RPMI7951 (cell line): ENCODE results near the gene WHRN. TPM values are rescaled to one million over a fixed set of nuclear protein-coding genes. Genes with fewer than 3 reads are reported as not detected.

ENCODE experiments used
- DNase-seq: peaks from one replicate; pipeline ENCODE4 v3.0.0-alpha.2; 2012; ENCODE audit warnings: low read depth
- total RNA-seq: library from RNA; depleted of rRNA; stranded (reverse); fragments of >200 nt; shearing (Covaris generic); gene quantifications from 2 replicates; pipeline ENCODE4 v1.2.3, GENCODE V29; 2014

The WHRN gene
- total RNA-seq, 1 experiment from 2014 or later = 1.7 TPM

DNA sequence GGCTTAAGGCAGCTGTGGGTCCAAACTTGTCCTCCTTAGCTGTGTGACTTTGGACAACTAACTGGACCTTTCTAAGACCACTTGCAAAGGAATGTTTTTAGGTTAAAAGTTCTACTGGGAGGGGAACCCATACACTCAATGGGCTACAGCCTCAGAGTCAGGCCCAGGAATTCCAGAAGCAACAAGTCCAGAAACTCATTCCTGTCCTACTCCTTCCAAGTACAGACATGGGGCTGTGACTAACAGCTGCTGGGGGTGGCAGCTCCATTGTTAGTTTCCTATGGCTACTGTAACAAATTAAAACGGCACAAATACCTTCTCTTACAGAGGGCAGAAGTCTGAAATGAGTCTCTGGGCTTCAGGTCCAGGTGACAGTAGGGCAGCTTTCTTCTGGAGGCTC is 105.1 kb downstream of the WHRN start:
- DNase-seq = no peak

- DNase-seq = no peak
Measured at GRCh38 chr9:114399381-114399780, 105.9 kb downstream of the WHRN start.

- DNase-seq = peak; percentile 90
Measured at GRCh38 chr9:114397848-114398605, 107.2 kb downstream of the WHRN start.

GRCh38 chr9:114397219-114397847 is 107.9 kb downstream of the WHRN start:
- no peak for DNase-seq

- DNase-seq = peak; percentile 20
Measured at GRCh38 chr9:114396558-114397218, 108.6 kb downstream of the WHRN start.

DNA sequence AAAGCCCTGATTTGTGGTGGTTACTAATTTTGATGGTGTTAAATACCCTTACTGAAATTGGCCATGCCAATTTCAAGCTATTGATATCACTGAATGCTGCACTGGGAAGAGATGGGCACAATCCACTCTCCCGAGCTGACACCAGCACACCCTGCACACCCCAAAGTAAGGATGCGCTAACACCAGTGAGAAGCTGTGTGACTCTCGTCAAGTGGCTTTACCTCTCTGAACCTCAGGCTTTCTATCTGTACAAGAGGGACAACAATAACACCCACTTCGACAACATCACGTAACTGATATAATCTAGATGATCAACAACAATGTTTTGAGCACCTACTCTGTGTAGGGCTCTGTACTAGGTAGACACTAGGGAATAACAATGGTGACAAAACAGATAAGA is 109.5 kb downstream of the WHRN start:
- DNase-seq = no peak

GRCh38 chr9:114395334-114395617 is 110.0 kb downstream of the WHRN start:
- no peak for DNase-seq

- DNase-seq = no peak
Measured at GRCh38 chr9:114394523-114395333, 110.5 kb downstream of the WHRN start.

- DNase-seq = no peak
Measured at GRCh38 chr9:114392749-114393112, 112.5 kb downstream of the WHRN start.

DNA sequence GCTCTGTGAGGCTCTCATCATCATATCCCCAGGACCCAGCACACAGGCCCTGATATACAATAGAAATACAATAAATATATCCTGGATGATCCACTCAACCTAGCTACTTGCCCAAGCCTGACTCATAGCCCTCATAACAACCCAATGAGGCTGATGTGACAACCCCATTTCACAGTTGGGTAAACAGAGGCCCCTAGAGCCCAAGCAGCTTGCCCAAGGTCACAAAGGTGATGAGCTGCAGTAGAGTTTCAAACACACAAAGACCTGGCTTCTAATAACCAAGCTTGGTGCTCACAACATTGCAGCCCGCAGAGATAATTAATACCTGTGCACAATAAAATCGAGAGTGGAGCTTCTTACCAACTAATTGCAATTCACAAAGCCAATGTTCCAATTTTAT is 114.3 kb downstream of the WHRN start:
- DNase-seq = no peak

GRCh38 chr9:114389612-114390368 is 115.5 kb downstream of the WHRN start:
- DNase-seq = no peak

GRCh38 chr9:114388764-114389375 is 116.4 kb downstream of the WHRN start:
- DNase-seq = no peak

- no peak for DNase-seq
Measured at GRCh38 chr9:114388357-114388682, 117.0 kb downstream of the WHRN start.

DNA sequence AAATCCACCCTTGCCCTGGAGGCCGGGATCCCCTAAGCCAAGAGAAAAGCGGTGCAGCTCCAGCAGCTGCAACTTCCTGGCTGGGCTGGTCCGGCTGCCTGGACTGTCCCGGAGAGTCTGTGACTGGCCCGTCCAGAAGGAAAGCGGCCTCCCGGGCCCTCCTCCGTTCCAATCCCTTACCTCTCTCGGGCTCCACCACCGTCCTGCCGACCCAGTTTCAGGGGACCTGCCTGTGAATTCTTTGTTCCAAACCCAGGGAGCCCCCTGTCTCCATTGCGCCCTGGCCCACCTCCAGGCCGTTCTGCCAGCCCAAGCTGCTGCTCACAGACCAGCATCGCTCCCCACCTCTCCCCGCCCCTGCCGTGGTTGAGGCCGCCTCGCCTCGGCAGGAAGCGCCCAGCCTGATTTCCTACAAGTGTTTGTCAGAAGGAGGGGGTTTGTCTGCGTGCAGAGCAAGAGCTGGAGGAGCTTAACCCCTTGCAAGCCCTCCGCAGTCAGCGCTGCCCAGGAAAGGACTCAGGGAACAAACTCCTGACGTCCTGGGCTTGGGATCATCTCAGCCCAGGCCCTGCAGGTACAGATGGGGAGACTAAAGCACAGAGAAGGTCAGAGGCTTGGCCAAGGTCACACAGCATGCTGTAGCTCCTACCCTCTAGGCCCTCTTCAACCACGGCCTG is 117.5 kb downstream of the WHRN start, which contains the start of gene AKNA:
Gene AKNA, minus strand, starts transcription at position 303 of the 677 bp plus-strand sequence. CDS start 6,649 bp downstream, outside the sequence.
- peak; percentile 75 for DNase-seq

DNA sequence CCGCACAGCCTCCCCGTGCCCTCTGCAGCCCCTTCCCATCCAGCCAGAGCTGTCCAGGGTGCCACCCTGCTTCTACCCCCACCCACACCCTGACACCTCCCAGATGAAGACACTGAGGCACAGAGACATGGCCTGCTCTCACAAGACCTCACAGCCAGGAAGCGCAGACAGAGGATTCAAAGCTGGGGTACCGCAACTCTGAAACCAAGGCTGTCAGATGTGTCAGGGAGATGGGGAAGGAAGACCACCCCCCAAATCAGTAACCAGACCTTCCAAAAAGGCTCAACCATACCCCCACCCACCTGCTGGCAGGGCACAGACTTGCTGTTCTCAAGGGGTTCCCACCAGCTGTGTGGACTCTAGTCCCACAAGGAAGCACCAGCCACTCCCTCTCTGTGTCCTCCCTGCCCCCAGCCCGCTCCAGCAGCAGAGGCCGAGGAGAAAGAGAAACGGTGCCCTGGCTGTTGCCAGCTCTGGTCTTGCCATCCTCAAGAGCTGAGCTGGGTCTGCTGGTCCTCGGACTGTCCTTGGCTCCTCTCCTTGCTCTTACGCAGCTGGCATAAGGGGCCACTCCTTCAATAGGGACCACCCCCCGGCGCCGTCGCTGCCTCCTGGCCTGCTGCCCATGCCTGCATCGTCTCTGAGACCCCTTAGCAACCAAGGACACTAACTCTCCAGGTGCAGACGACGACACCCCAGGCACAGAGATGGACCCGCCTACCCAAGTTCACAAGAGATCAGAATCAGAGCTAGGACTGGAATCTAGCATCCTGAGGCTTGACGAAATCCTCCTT is 118.2 kb downstream of the WHRN start:
- DNase-seq = peak; percentile 19

DNA sequence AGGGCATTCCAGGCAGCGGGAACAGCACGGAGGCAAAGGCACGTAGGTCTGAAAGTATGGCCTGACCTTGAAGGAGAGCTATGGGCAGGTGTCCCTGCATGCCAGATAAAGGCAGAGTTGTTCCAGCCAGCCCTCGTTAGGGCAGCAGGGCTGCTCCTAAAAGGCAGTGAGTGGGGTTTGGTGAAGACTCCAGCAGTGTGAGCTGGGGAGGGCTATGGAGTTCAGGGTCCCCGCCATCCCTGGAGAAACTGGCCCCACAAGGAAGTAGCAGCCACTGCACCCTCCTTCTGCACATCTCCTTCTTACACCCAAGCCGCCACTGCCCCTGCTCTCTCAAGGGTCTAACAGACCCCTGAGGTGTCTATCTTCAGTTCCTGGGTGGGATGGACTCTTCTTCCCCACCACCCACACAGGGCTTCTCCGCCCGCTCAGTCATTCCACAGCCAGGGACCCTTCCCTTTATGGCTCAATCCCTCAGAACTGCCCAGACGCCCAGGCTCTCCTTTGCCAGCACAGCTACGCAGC is 118.8 kb downstream of the WHRN start:
- DNase-seq = no peak

DNA sequence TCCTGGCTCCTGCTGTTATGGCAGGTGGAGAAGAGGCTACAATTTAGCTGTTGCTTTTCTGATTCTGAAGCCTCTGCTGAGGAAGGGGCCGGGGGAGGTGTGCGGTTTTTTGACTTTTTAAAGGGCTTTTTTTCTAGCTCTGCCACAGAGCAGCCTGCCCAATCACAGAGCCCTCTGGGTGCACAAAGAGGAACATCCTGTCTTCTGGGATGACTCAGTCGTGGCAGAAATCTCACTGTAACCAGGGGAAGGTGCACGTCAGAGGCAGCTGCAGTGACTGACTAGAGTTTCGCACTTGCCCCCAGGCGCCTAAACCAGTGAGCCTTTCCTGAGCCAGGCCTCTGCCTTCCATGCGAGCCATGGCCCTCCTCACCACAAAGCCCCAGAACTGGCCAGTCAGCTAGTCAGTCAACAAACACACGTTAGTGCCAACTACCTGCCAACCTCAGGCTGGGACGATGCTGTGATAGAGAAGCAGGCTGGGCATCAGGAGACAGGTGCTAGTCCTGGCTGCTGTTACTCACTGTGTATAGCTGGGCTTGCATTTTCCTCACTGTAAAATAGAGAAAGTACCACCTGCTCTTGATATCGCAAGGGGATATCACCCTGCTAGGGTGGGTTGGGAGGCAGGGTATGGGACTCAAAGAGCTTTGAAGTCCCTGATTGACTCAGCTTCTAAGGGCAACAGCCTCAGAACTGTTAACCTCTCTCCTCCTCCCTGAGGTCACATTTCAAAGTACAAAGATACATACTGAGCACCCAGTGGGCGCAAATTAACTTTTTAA is 119.7 kb downstream of the WHRN start:
- peak; percentile 98 for DNase-seq

DNA sequence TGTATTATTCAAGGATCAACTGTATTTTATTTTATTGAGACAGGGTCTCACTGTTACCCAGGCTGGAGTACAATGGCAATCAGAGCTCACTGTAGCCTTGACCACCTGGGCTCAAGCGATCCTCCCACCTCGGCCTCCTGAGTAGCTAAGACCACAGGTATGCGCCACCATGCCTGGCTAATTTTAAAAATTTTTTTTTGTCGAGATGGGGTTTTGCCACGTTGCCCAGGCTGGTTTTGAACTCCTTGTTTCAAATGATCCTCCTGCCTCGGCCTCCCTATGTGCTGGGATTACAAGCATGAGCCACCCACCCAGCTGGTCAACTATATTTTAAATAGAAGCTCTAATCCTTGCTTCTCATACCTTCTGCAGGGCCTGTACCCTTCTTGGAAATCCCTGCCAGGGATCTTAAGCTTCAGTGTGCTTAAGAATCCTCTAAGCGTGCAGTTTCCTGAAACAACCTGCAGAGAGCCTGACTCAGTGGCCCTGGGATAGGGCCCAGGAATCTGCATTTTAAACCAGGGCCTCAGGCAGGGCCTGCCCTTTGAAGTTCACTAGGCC is 120.4 kb downstream of the WHRN start:
- DNase-seq = no peak
